HepG2 (cell line): ENCODE results near the gene BIVM. TPM values are rescaled to one million over a fixed set of nuclear protein-coding genes. Genes with fewer than 3 reads are reported as not detected.

Experiments used
- IRF2 ChIP-seq: IDR thresholded peaks from 2 replicates; pipeline ENCODE4 v1.6.1; 2018; ENCODE audit warnings: missing genetic modification reagents, missing compliant biosample characterization
- KLF15 ChIP-seq: sonication (generic); formaldehyde crosslinking; IDR thresholded peaks from 2 replicates; pipeline ENCODE4 v1.8.1; 2023; ENCODE audit warnings: borderline replicate concordance, mild to moderate bottlenecking, inconsistent platforms, missing genetic modification reagents, mixed read lengths
- MXD4 ChIP-seq: IDR thresholded peaks from 2 replicates; pipeline ENCODE4 v1.6.1; 2016; ENCODE audit warnings: mild to moderate bottlenecking, missing biosample characterization, missing genetic modification reagents
- NFE2L2 ChIP-seq: fragments of 150-350 bp; IDR thresholded peaks from 2 replicates; pipeline ENCODE4 v1.6.1; 2014; ENCODE audit warnings: low read length
- TCF7L2 ChIP-seq: IDR thresholded peaks from 2 replicates; pipeline ENCODE4 v1.6.1; 2011; ENCODE audit warnings: mild to moderate bottlenecking, low read depth, low read length, moderate library complexity
- ZBED4 ChIP-seq: sonication (generic); formaldehyde crosslinking; IDR thresholded peaks from 2 replicates; pipeline ENCODE4 v1.4.0; 2020; ENCODE audit warnings: missing genetic modification reagents, borderline replicate concordance
- ZBTB39 ChIP-seq: sonication (generic); formaldehyde crosslinking; IDR thresholded peaks from 2 replicates; pipeline ENCODE4 v1.5.0; 2020; ENCODE audit warnings: missing genetic modification reagents
- ZC3H13 ChIP-seq: sonication (generic); formaldehyde crosslinking; IDR thresholded peaks from 2 replicates; pipeline ENCODE4 v1.8.1; 2023; ENCODE audit warnings: mild to moderate bottlenecking, missing genetic modification reagents, moderate library complexity
- ZNF296 ChIP-seq: sonication (generic); formaldehyde crosslinking; conservative IDR thresholded peaks from 2 replicates; pipeline ENCODE4 v1.5.0; 2020; ENCODE audit warnings: mild to moderate bottlenecking, missing genetic modification reagents
- ZNF329 ChIP-seq: sonication (generic); formaldehyde crosslinking; IDR thresholded peaks from 2 replicates; pipeline ENCODE4 v1.9.0; 2021; ENCODE audit warnings: low read depth, mild to moderate bottlenecking, missing genetic modification reagents
- ZNF33A ChIP-seq: sonication (generic); formaldehyde crosslinking; IDR thresholded peaks from 2 replicates; pipeline ENCODE4 v1.5.1; 2020; ENCODE audit warnings: missing genetic modification reagents, mild to moderate bottlenecking, moderate library complexity, borderline replicate concordance
- ZNF570 ChIP-seq: sonication (generic); formaldehyde crosslinking; IDR thresholded peaks from 2 replicates; pipeline ENCODE4 v1.4.0; 2020; ENCODE audit warnings: mild to moderate bottlenecking, missing genetic modification reagents, borderline replicate concordance
- ZNF660 ChIP-seq: sonication (generic); formaldehyde crosslinking; IDR thresholded peaks from 2 replicates; pipeline ENCODE4 v1.5.1; 2020; ENCODE audit warnings: mild to moderate bottlenecking, low read depth, missing genetic modification reagents, borderline replicate concordance
- ZNF724P ChIP-seq: sonication (generic); formaldehyde crosslinking; IDR thresholded peaks from 2 replicates; pipeline ENCODE4 v1.8.0; 2022; ENCODE audit warnings: missing genetic modification reagents, borderline replicate concordance
- ZSCAN12 ChIP-seq: sonication (generic); formaldehyde crosslinking; IDR thresholded peaks from 2 replicates; pipeline ENCODE4 v1.9.0; 2021; ENCODE audit warnings: mild to moderate bottlenecking, missing genetic modification reagents
- polyA plus RNA-seq, 8 experiments: library from polyadenylated mRNA; depleted of rRNA in 3 of 8; stranded (reverse) in 7 of 8; unstranded in 1 of 8; fragments of >200 nt; fragmentation: Illumina TruSeq in 4 of 8; extraction: Trizol in 4 of 8; gene quantifications; 2 replicates each; pipeline versions ENCODE4 v1.2.1 to v1.2.3, GENCODE V29; 2011 to 2016; ENCODE audit warnings: low read depth in 4 of 8, missing spikeins in 1 of 8, mixed read lengths in 1 of 8; ENCODE audit not compliant: insufficient read depth in 1 of 8
- total RNA-seq, 5 experiments: library from RNA; depleted of rRNA; stranded (reverse); fragments of >200 nt; fragmentation: Illumina TruSeq; extraction: Trizol; gene quantifications; 2 replicates each; pipeline ENCODE4 v1.2.3, GENCODE V29; 2016; ENCODE audit warnings: low read depth in 1 of 5
- TF ChIP-seq, protein P1 (sequence below): sonication (generic); formaldehyde crosslinking; IDR thresholded peaks from 2 replicates; pipeline ENCODE4 v1.8.1; 2023; ENCODE audit warnings: missing genetic modification reagents, inconsistent platforms, borderline replicate concordance
- TF ChIP-seq, protein P2 (sequence below): sonication (generic); formaldehyde crosslinking; IDR thresholded peaks from 2 replicates; pipeline ENCODE4 v1.4.0; 2020; ENCODE audit warnings: missing genetic modification reagents, borderline replicate concordance
- TF ChIP-seq, protein P3 (sequence below): sonication (generic); formaldehyde crosslinking; IDR thresholded peaks from 2 replicates; pipeline ENCODE4 v1.4.0; 2020; ENCODE audit warnings: mild to moderate bottlenecking, low read depth, missing genetic modification reagents

Gene BIVM
- total and polyA plus RNA-seq, 2 of the 13 experiments (the other 11 are each of a cell fraction or from before 2014, with no cell fraction given) = 10.4 to 15.8 TPM

DNA sequence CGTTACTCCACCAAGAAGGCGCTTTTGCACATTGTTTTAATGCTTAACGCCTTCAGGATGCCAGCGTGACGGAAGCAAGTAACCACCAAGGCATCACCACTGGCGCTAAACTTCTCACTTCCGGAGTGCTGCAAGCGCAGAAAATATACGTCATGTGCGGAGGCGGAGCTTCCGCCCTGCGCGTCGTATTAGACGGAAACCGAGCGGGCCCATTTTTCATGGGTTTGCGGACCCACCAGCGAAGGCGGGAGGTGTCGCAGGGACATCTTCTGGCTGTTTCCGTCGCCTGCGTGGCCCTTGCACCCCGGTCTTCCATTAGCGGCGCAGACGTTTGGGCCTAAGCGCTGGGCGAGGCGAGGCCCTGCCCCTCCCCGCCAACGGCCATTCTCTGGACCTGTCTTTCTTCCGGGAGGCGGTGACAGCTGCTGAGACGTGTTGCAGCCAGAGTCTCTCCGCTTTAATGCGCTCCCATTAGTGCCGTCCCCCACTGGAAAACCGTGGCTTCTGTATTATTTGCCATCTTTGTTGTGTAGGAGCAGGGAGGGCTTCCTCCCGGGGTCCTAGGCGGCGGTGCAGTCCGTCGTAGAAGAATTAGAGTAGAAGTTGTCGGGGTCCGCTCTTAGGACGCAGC lies 46.8 kb downstream of the BIVM start, which contains the start of gene ERCC5 (continued):
- TF ChIP-seq ZBTB39 (CRISPR knock-in tag) (no peak; the same call in 1 of the 2 replicates), TCF7L2 (no peak), ZNF296 (no peak; the same call in 1 of the 2 replicates), ZSCAN12 (CRISPR knock-in tag) (0 out of 2 replicates have a peak, but pooled peaks have one; percentile 15), IRF2 (peak; percentile 93), MXD4 (no peak), ZNF329 (peak; percentile 81; the same call in 1 of the 2 replicates), ZNF724P (CRISPR knock-in tag) (peak; percentile 57; the same call in 1 of the 2 replicates), ZNF570 (no peak), ZNF660 (CRISPR knock-in tag) (peak; percentile 36; the same call in 1 of the 2 replicates), ZBED4 (CRISPR knock-in tag) (peak; percentile 78; the same call in 1 of the 2 replicates), NFE2L2 (no peak), ZNF33A (CRISPR knock-in tag) (no peak), KLF15 (CRISPR knock-in tag) (0 out of 2 replicates have a peak, but pooled peaks have one; percentile 60), ZC3H13 (peak; percentile 96; the same call in 1 of the 2 replicates)
- TF ChIP-seq, protein P1, sequence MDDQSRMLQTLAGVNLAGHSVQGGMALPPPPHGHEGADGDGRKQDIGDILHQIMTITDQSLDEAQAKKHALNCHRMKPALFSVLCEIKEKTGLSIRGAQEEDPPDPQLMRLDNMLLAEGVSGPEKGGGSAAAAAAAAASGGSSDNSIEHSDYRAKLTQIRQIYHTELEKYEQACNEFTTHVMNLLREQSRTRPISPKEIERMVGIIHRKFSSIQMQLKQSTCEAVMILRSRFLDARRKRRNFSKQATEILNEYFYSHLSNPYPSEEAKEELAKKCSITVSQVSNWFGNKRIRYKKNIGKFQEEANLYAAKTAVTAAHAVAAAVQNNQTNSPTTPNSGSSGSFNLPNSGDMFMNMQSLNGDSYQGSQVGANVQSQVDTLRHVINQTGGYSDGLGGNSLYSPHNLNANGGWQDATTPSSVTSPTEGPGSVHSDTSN (CRISPR knock-in tag) = no peak
- TF ChIP-seq, protein P2, sequence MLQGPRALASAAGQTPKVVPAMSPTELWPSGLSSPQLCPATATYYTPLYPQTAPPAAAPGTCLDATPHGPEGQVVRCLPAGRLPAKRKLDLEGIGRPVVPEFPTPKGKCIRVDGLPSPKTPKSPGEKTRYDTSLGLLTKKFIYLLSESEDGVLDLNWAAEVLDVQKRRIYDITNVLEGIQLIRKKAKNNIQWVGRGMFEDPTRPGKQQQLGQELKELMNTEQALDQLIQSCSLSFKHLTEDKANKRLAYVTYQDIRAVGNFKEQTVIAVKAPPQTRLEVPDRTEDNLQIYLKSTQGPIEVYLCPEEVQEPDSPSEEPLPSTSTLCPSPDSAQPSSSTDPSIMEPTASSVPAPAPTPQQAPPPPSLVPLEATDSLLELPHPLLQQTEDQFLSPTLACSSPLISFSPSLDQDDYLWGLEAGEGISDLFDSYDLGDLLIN (CRISPR knock-in tag) = no peak
- TF ChIP-seq, protein P3, sequence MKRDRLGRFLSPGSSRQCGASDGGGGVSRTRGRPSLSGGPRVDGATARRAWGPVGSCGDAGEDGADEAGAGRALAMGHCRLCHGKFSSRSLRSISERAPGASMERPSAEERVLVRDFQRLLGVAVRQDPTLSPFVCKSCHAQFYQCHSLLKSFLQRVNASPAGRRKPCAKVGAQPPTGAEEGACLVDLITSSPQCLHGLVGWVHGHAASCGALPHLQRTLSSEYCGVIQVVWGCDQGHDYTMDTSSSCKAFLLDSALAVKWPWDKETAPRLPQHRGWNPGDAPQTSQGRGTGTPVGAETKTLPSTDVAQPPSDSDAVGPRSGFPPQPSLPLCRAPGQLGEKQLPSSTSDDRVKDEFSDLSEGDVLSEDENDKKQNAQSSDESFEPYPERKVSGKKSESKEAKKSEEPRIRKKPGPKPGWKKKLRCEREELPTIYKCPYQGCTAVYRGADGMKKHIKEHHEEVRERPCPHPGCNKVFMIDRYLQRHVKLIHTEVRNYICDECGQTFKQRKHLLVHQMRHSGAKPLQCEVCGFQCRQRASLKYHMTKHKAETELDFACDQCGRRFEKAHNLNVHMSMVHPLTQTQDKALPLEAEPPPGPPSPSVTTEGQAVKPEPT = peak; percentile 25; the same call in 1 of the 2 replicates
